ENCODE data around the gene IER3.

Gene IER3

DNA sequence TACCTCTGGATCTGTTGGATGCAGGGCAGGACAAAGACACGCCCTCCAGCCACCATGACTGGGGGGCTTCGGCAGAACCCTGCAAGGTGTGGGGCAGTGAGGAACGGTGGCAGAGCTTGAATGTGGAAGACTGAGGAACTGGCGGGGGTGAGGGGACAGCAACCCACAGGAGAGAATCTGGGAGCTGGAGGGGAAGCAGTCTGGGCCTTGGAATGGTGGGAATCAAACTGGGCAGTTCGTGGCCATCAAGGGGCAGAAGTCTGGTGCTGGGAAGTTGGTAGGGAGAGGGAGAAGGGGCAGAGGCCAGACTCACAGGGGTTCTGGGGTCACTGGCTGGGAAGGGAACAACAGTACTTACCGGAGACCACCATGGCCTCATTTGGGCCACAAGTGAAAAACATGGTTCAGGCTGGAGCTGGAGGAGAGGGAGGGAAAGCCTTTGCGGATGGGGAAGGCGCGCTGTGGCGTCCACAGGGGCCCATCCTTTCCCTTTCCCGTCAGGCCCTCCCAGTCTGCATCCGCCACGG is 2.5 kb downstream of the IER3 start:
- Histone ChIP-seq H3K4me1 (peaks cover 0 to 58% (median 37%) of the 10 kb centered on the region in 4 donors), H3K27ac (peak overlapping the region; percentile 97 to 98), H3K27me3 (no peaks in the 10 kb centered on the region), H3K36me3 (peaks cover 35 to 43% (median 42%) of the 10 kb centered on the region in 3 donors), H3K4me3 (peak overlapping the region; percentile 94 to 95), H3K9me3 (no peaks in the 10 kb centered on the region)
- TF ChIP-seq, protein P1, sequence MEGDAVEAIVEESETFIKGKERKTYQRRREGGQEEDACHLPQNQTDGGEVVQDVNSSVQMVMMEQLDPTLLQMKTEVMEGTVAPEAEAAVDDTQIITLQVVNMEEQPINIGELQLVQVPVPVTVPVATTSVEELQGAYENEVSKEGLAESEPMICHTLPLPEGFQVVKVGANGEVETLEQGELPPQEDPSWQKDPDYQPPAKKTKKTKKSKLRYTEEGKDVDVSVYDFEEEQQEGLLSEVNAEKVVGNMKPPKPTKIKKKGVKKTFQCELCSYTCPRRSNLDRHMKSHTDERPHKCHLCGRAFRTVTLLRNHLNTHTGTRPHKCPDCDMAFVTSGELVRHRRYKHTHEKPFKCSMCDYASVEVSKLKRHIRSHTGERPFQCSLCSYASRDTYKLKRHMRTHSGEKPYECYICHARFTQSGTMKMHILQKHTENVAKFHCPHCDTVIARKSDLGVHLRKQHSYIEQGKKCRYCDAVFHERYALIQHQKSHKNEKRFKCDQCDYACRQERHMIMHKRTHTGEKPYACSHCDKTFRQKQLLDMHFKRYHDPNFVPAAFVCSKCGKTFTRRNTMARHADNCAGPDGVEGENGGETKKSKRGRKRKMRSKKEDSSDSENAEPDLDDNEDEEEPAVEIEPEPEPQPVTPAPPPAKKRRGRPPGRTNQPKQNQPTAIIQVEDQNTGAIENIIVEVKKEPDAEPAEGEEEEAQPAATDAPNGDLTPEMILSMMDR (IDR thresholded peaks at IDR 0.05) = no peak
- DNase-seq = no peak
- intact Hi-C loops (cut with DNase I; ENCODE audit: low total_unique reads) = loop anchor here (5.0 to 10.0 kb wide), 3 partner anchors 80 to 343 kb away; partner anchors contain the start of gene DDR1

DNA sequence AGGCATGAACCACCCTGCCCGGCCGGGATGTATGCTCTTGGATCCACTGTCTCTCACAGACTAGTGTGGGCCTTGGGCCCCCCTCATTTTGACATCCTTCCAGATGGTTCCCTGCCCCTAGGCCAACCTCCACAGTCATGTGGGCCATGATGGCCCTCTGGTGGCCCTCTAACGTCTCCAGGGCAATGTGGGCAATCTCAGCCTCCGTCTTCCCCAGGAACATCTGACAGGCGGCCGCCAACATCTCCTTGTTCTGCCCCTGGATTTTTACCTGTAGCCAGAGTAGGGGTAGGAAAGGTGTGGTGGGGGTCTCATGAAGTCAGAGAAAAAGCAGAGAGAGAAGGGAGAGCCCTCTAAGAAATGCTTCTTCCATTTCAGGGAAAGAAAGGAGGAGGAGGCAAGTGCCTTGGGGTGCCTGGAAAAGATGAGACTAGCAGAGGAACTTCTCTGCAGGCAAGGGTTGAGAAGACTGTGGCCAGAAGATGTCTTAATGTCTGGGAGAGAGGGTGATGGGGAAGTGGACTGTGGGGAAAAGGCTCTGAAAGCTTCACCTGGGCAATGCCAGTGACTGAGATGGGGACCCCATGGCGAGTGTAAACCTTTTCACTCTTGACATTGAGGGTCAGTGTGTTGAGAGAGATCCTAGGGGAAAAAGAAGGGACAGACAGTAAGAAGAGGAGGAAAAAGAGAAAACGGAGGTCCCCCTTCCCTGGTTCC is 3.1 kb downstream of the IER3 start:
- Histone ChIP-seq H3K27ac (peak overlapping the region; percentile 97 to 98), H3K36me3 (peaks cover 39 to 49% (median 48%) of the 10 kb centered on the region in 3 donors), H3K4me1 (peaks cover 0 to 61% (median 37%) of the 10 kb centered on the region in 4 donors), H3K27me3 (no peaks in the 10 kb centered on the region), H3K4me3 (peak overlapping the region; percentile 94 to 95), H3K9me3 (no peaks in the 10 kb centered on the region)
- TF ChIP-seq, protein P1 (IDR thresholded peaks at IDR 0.05) = no peak
- intact Hi-C loops (cut with DNase I; ENCODE audit: low total_unique reads) = loop anchor here (5.0 to 10.0 kb wide), 3 partner anchors 81 to 344 kb away; partner anchors contain the start of gene DDR1
- DNase-seq = no peak

DNA sequence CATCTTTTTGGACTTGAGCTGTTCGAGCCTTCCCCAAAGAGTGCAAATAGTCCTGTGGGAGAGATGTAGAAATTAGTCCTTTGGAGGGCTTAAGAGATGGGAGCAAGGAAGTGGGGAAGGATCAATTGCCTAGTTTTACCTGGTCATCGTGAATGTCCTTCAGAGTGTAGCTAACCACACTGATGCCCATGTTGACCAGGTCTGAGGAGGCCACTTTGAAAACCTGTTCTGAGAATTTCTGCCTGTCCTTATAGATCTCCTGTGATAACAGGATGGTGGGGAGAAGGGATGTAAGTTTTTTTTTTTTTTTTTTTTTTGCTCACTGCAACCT is 3.8 kb downstream of the IER3 start:
- intact Hi-C loops (cut with DNase I; ENCODE audit: low total_unique reads) = loop anchor here (5.0 to 10.0 kb wide), 3 partner anchors 82 to 344 kb away; partner anchors contain the start of gene DDR1
- H3K27me3 ChIP-seq = no peaks in the 10 kb centered on the region
- peaks cover 46 to 56% (median 55%) of the 10 kb centered on the region in 3 donors for H3K36me3 ChIP-seq
- peaks cover 0 to 61% (median 37%) of the 10 kb centered on the region in 4 donors for H3K4me1 ChIP-seq
- no peak for DNase-seq
- peak overlapping the region in 1 of 2 donors; percentile 97 for H3K27ac ChIP-seq
- H3K9me3 ChIP-seq = no peaks in the 10 kb centered on the region
- TF ChIP-seq, protein P1 (IDR thresholded peaks at IDR 0.05) = no peak
- H3K4me3 ChIP-seq = no peak overlapping the region

DNA sequence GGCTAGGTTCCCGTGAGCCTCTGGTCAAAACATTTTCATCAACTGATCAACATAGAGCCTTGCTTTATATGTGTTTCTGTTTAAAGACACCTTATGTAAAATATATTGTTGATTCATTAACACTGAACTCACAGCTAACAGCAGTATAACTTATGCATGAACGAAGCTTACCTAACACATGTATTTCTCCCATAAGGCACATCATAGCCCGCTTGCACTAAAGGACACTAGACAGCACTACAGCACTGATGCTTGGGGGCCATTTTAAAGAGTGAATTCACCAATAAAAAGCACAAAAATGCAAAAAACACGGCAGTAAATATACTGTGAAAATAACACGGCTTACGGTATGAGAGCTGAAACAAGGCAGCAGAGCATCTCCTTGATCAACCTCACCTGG is 5.8 kb downstream of the IER3 start:
- Histone ChIP-seq H3K27ac (no peak overlapping the region), H3K36me3 (peaks cover 66 to 76% (median 75%) of the 10 kb centered on the region in 3 donors), H3K4me1 (peaks cover 0 to 55% (median 34%) of the 10 kb centered on the region in 4 donors), H3K4me3 (no peak overlapping the region), H3K27me3 (no peaks in the 10 kb centered on the region), H3K9me3 (no peaks in the 10 kb centered on the region)
- intact Hi-C loops (cut with DNase I; ENCODE audit: low total_unique reads) = no loop called here
- DNase-seq = no peak
- TF ChIP-seq, protein P1 (IDR thresholded peaks at IDR 0.05) = no peak

DNA sequence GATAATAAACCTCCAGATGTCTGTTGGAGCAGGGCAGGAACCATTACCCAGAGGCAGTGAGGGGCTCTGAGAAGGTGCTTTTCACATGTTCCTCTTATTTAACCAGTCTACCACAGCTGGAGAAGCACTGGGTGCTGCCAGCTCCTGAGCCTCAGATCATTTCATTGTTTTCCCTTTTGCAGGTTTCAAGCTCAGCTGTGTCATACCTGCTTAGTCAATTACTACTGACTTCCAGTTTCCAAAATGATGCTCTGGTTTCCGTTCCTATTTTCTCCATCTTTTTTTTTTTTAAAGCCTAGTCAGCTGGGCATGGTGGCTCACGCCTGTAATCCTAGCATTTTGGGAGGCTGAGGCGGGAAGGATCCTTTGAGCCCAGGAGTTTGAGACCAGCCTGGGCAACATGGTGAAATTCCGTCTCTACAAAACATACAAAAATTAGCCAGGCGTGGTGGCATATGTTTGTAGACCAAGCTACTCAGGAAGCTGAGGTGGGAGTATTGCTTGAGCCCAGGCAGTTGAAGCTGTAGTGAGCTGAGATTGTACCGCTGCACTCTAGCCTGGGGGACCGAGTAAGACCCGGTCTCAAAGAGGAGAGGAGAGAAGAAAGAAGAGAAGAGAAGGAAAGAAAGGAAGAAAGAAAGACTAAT is 8.6 kb downstream of the IER3 start:
- no peak for DNase-seq
- Histone ChIP-seq H3K9me3 (no peaks in the 10 kb centered on the region), H3K27ac (no peak overlapping the region), H3K27me3 (no peaks in the 10 kb centered on the region), H3K4me1 (peaks cover 0 to 41% (median 26%) of the 10 kb centered on the region in 4 donors), H3K4me3 (no peak overlapping the region), H3K36me3 (peaks cover 82 to 99% (median 90%) of the 10 kb centered on the region in 3 donors)
- intact Hi-C loops (cut with DNase I; ENCODE audit: low total_unique reads) = no loop called here
- TF ChIP-seq, protein P1 (IDR thresholded peaks at IDR 0.05) = no peak
